Prostate gland (tissue), 2 donors: ENCODE results near the gene ASPHD1. TPM values are rescaled to one million over a fixed set of nuclear protein-coding genes. Genes with fewer than 3 reads are reported as not detected.

Experiments used
- DNase-seq: peaks from one replicate; pipeline ENCODE4 v3.0.0-alpha.2; 2019; ENCODE audit warnings: low spot score
- H3K27ac ChIP-seq, 2 donors: fragments of 200-600 bp; sonication (generic); 2 replicates each; pipeline ENCODE4 v1.5.1; 2017 to 2019
- H3K27me3 ChIP-seq: fragments of 200-600 bp; sonication (generic); replicated peaks from 2 replicates; pipeline ENCODE4 v1.5.1; 2019; ENCODE audit not compliant: insufficient read depth
- H3K36me3 ChIP-seq, 2 donors: fragments of 200-600 bp; sonication (generic); 1 replicate in 1 of 2; 2 replicates in 1 of 2; pipeline versions ENCODE4 v1.5.1 to v1.8.1; 2017 to 2019
- H3K4me1 ChIP-seq: fragments of 200-600 bp; sonication (generic); replicated peaks from 2 replicates; pipeline ENCODE4 v1.5.1; 2019
- H3K4me3 ChIP-seq, 2 donors: fragments of 200-600 bp; sonication (generic); 2 replicates each; pipeline ENCODE4 v1.5.1; 2017 to 2019
- H3K9me3 ChIP-seq: fragments of 200-600 bp; sonication (generic); 2 replicates; pipeline ENCODE4 v1.5.1; 2017
- POLR2A ChIP-seq: fragments of 450-650 bp; IDR thresholded peaks from one replicate; pipeline ENCODE4 v1.6.1; 2016; ENCODE audit warnings: antibody characterized with exemption, mild to moderate bottlenecking
- POLR2AphosphoS5 ChIP-seq: sonication (generic); formaldehyde crosslinking; IDR thresholded peaks from one replicate; pipeline ENCODE4 v1.6.1; 2017; ENCODE audit warnings: antibody characterized with exemption
- WGBS: methylation state at CpG from one replicate; pipeline ENCODE4 v1.1.5; 2018; 5-methylcytosine and 5-hydroxymethylcytosine counted together
- intact Hi-C: fragments of 100-400 bp; cut with DNase I; formaldehyde crosslinking; loops from one replicate; pipeline ENCODE4 v1.14.2; 2022
- total RNA-seq, 2 donors: library from RNA; depleted of rRNA; stranded (reverse); fragments of >200 nt; gene quantifications; one replicate each; pipeline ENCODE4 v1.1.0, GENCODE V29; 2016
- TF ChIP-seq, protein P1 (sequence below), 4 experiments: fragments of 200-600 bp in 2 of 4; fragments of 450-650 bp in 2 of 4; sonication (generic) in 2 of 4; IDR thresholded peaks; 1 replicate in 3 of 4; 2 replicates in 1 of 4; pipeline ENCODE4 v1.5.1; 2016 to 2019; ENCODE audit warnings: antibody characterized with exemption in 4 of 4, mild to moderate bottlenecking in 2 of 4, moderate library complexity in 2 of 4

Gene ASPHD1
- total RNA-seq, 2 donors from 2014 or later = 1.2 to 5.1 TPM

DNA sequence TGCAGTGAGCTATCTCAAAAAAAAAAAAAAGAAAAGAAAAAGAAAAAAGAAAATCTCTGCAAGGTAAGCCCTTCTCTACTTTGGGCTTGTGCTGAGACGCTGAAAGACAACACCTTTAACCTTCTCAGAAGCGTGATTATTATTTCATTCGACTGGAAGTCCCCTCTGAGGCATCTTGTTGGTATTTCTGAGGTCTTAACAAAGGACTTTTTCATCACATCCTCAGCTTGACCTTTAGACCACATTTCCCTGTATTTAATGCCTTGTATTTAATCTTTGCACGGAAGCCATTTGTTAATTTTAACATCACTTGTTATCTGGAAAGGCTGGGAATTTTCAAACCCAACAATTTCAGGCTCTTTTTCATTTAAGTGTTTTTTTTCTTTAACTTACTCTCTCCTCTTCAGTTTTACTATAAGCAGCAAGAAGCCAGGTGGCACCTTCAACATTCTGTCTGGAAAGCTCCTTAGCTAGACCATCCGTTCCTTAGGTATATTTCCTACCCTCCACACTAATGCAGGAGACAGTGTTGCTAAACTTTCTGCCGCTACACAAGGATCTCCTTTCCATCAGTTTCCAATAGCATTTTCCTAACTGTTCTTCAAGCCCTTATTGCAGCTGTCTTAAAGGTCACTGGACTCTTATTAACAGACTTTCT lies 15.4 kb downstream of the ASPHD1 start:
- no peak for DNase-seq
- TF ChIP-seq POLR2AphosphoS5 (no peak), POLR2A (no peak)
- TF ChIP-seq, protein P1, sequence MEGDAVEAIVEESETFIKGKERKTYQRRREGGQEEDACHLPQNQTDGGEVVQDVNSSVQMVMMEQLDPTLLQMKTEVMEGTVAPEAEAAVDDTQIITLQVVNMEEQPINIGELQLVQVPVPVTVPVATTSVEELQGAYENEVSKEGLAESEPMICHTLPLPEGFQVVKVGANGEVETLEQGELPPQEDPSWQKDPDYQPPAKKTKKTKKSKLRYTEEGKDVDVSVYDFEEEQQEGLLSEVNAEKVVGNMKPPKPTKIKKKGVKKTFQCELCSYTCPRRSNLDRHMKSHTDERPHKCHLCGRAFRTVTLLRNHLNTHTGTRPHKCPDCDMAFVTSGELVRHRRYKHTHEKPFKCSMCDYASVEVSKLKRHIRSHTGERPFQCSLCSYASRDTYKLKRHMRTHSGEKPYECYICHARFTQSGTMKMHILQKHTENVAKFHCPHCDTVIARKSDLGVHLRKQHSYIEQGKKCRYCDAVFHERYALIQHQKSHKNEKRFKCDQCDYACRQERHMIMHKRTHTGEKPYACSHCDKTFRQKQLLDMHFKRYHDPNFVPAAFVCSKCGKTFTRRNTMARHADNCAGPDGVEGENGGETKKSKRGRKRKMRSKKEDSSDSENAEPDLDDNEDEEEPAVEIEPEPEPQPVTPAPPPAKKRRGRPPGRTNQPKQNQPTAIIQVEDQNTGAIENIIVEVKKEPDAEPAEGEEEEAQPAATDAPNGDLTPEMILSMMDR (IDR thresholded peaks at IDR 0.05) = no peak
- H3K27me3 ChIP-seq = no peaks in the 10 kb centered on the region
- no peak overlapping the region for H3K4me3 ChIP-seq
- no peaks in the 10 kb centered on the region for H3K9me3 ChIP-seq
- H3K36me3 ChIP-seq = peaks cover 0 to under 1% of the 10 kb centered on the region in 2 donors
- no peak overlapping the region for H3K27ac ChIP-seq
- intact Hi-C loops = no loop called here
- WGBS = 88% methylated on average over 6 of the region's 6 CpGs
- H3K4me1 ChIP-seq = no peaks in the 10 kb centered on the region

DNA sequence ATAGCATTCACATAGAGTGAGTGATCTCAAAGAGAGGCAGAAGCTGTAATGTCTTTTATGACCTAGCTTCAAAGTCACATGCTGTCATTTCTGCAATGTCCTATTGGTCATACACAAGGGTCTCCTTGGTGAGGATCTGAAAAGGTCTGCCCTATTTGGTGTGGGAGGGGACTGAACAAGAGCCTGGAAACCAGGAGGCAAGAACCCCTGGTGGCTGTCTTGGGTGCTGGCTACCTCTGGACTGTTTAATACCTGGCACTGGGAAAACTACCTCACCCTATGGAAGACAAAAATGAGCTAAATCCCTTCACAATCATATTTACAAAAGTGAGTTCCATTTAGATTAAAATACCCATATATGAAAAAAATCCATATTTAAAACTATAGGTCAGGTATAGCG lies 16.7 kb downstream of the ASPHD1 start:
- 96% methylated on average over 1 of the region's 1 CpG for WGBS
- Histone ChIP-seq H3K27ac (no peak overlapping the region), H3K36me3 (peaks cover 0 to 3% of the 10 kb centered on the region in 2 donors), H3K4me3 (no peak overlapping the region), H3K4me1 (no peaks in the 10 kb centered on the region), H3K27me3 (no peaks in the 10 kb centered on the region), H3K9me3 (no peaks in the 10 kb centered on the region)
- no peak for DNase-seq
- intact Hi-C loops = no loop called here
- TF ChIP-seq POLR2A (no peak), POLR2AphosphoS5 (no peak)
- TF ChIP-seq, protein P1 (IDR thresholded peaks at IDR 0.05) = no peak

DNA sequence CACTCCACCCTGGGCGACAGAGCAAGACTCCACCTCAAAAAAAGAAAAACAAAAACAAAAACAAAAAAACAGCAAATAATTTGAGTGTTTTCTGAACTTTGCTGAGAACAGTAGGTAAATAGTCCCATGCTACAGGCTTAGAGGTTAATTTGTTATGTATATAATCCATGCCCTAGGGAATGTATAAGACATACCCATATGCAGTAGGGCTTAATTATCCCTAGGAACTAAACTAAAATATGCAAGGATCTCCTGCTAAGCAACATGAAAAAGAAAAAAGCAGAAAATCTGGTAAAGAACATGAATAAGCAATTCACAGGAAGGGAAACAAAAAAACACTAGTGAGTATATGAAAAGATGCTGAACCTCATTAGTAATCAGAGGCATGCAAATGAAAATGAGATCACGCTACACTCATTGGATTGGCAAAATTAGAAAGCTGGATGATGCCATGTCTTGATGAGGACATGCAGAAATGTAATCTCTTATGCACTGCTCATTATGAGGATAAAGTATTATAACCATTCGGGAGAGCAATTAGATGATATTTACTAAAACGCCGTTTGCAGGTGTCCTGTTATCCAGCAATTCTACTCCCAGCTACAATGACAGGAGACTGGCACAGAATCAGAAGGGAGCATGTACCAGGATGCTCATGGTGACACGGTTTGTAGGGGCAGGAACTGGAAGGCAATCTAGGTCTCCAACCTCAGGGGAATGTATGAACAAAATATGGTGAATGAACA lies 20.2 kb downstream of the ASPHD1 start:
- TF ChIP-seq, protein P1 (IDR thresholded peaks at IDR 0.05) = no peak
- no peak for TF ChIP-seq POLR2AphosphoS5
- Histone ChIP-seq H3K36me3 (peaks cover 0 to 3% of the 10 kb centered on the region in 2 donors), H3K9me3 (no peaks in the 10 kb centered on the region), H3K27me3 (no peaks in the 10 kb centered on the region), H3K4me1 (peaks cover 5% of the 10 kb centered on the region), H3K4me3 (no peak overlapping the region), H3K27ac (no peak overlapping the region)
- intact Hi-C loops = loop anchor here (10.0 kb wide), 1 partner anchor 74 kb away; the partner anchor contains the start of genes HIRIP3 and INO80E
- DNase-seq = no peak
- 77% methylated on average over 6 of the region's 6 CpGs for WGBS

DNA sequence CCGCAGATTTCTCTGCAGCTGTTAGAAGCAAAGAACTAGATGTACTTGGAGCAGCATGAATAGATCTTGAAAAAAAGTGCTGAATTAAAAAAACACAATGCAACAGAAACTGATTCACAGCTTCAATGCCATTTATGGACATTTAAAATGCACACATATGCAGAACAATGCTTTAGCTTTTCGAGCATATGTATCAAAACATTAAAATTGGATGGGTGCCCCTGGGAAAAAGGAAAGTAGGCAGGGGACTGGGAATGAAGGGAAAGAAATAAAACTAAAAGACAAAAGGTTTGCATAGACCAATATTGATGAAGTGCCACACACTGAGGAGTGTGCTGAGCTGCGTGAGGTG lies 20.7 kb downstream of the ASPHD1 start:
- DNase-seq = no peak
- Histone ChIP-seq H3K27ac (no peak overlapping the region), H3K27me3 (no peaks in the 10 kb centered on the region), H3K9me3 (no peaks in the 10 kb centered on the region), H3K4me1 (peaks cover 5% of the 10 kb centered on the region), H3K36me3 (peaks cover 0 to 3% of the 10 kb centered on the region in 2 donors), H3K4me3 (no peak overlapping the region)
- TF ChIP-seq POLR2AphosphoS5 (no peak), POLR2A (no peak)
- TF ChIP-seq, protein P1 (IDR thresholded peaks at IDR 0.05) = no peak
- WGBS = 69% methylated on average over 3 of the region's 3 CpGs
- intact Hi-C loops = loop anchor here (10.0 kb wide), 1 partner anchor 74 kb away; the partner anchor contains the start of genes HIRIP3 and INO80E
